ENCODE results near the gene LRMDA.

The LRMDA gene

GRCh38 chr10:75399461-75400162, 31.8 kb upstream of the LRMDA start:
- Histone ChIP-seq H3K9ac (ENCODE audit: low read depth, low read length) (no peak overlapping the region), H4K20me1 (ENCODE audit: insufficient read depth, low read length) (no peaks in the 10 kb centered on the region), H3K27me3 (ENCODE audit: insufficient read depth, low read length, poor library complexity) (no peaks in the 10 kb centered on the region), H3K4me3 (ENCODE audit: low read depth in 1 of 2, low read length in 2 of 2) (no peak overlapping the region), H2AFZ (ENCODE audit: low read depth, low read length) (no peak overlapping the region), H3K79me2 (ENCODE audit: insufficient read depth, low read length) (no peaks in the 10 kb centered on the region), H3K9me3 (ENCODE audit: insufficient read depth, low read length, severe bottlenecking) (peaks cover 2% of the 10 kb centered on the region), H3K4me1 (ENCODE audit: insufficient read depth, low read length) (no peaks in the 10 kb centered on the region), H3K36me3 (ENCODE audit: insufficient read depth, low read length) (no peaks in the 10 kb centered on the region), H3K27ac (ENCODE audit: low read length) (no peak overlapping the region), H3K4me2 (ENCODE audit: insufficient read depth, low read length) (no peak overlapping the region)
- ATAC-seq (ENCODE audit: insufficient read depth, low read depth) (no peak), DNase-seq (no peak)
- TF ChIP-seq EZH2 (IDR thresholded peaks at IDR 0.05; ENCODE audit: borderline replicate concordance, low read depth, low read length, severe bottlenecking) (no peak), CTCF (IDR thresholded peaks at IDR 0.05; ENCODE audit: borderline replicate concordance, extremely low read depth, low read length, poor library complexity, severe bottlenecking) (no peak)

GRCh38 chr10:75400163-75400770, 31.2 kb upstream of the LRMDA start:
- ATAC-seq (ENCODE audit: insufficient read depth, low read depth): no peak
- Histone ChIP-seq H3K9ac (ENCODE audit: low read depth, low read length) (no peak overlapping the region), H3K9me3 (ENCODE audit: insufficient read depth, low read length, severe bottlenecking) (peaks cover 2% of the 10 kb centered on the region), H3K79me2 (ENCODE audit: insufficient read depth, low read length) (no peaks in the 10 kb centered on the region), H3K4me1 (ENCODE audit: insufficient read depth, low read length) (no peaks in the 10 kb centered on the region), H3K27ac (ENCODE audit: low read length) (no peak overlapping the region), H3K27me3 (ENCODE audit: insufficient read depth, low read length, poor library complexity) (no peaks in the 10 kb centered on the region), H4K20me1 (ENCODE audit: insufficient read depth, low read length) (no peaks in the 10 kb centered on the region), H3K4me3 (ENCODE audit: low read depth in 1 of 2, low read length in 2 of 2) (no peak overlapping the region), H2AFZ (ENCODE audit: low read depth, low read length) (no peak overlapping the region), H3K4me2 (ENCODE audit: insufficient read depth, low read length) (no peak overlapping the region), H3K36me3 (ENCODE audit: insufficient read depth, low read length) (no peaks in the 10 kb centered on the region)
- DNase-seq: no peak
- TF ChIP-seq CTCF (IDR thresholded peaks at IDR 0.05; ENCODE audit: borderline replicate concordance, extremely low read depth, low read length, poor library complexity, severe bottlenecking): no peak
- no peak for TF ChIP-seq EZH2 (IDR thresholded peaks at IDR 0.05; ENCODE audit: borderline replicate concordance, low read depth, low read length, severe bottlenecking)

- ATAC-seq (ENCODE audit: insufficient read depth, low read depth) (no peak), DNase-seq (no peak)
- Histone ChIP-seq H3K4me3 (ENCODE audit: low read depth in 1 of 2, low read length in 2 of 2) (no peak overlapping the region), H3K27me3 (ENCODE audit: insufficient read depth, low read length, poor library complexity) (no peaks in the 10 kb centered on the region), H2AFZ (ENCODE audit: low read depth, low read length) (no peak overlapping the region), H3K9ac (ENCODE audit: low read depth, low read length) (no peak overlapping the region), H3K36me3 (ENCODE audit: insufficient read depth, low read length) (no peaks in the 10 kb centered on the region), H3K4me1 (ENCODE audit: insufficient read depth, low read length) (no peaks in the 10 kb centered on the region), H3K9me3 (ENCODE audit: insufficient read depth, low read length, severe bottlenecking) (peaks cover 2% of the 10 kb centered on the region), H4K20me1 (ENCODE audit: insufficient read depth, low read length) (no peaks in the 10 kb centered on the region), H3K79me2 (ENCODE audit: insufficient read depth, low read length) (no peaks in the 10 kb centered on the region), H3K4me2 (ENCODE audit: insufficient read depth, low read length) (no peak overlapping the region), H3K27ac (ENCODE audit: low read length) (no peak overlapping the region)
- TF ChIP-seq EZH2 (IDR thresholded peaks at IDR 0.05; ENCODE audit: borderline replicate concordance, low read depth, low read length, severe bottlenecking) (no peak), CTCF (IDR thresholded peaks at IDR 0.05; ENCODE audit: borderline replicate concordance, extremely low read depth, low read length, poor library complexity, severe bottlenecking) (no peak)
Measured at GRCh38 chr10:75400771-75401568, 30.5 kb upstream of the LRMDA start.

Data from DND-41 (cell line).